B cell (primary cell): ENCODE measurements around the gene PATZ1. TPM values are rescaled to one million over a fixed set of nuclear protein-coding genes. Genes with fewer than 3 reads are reported as not detected.

ENCODE experiments used
- ATAC-seq: fragments of 200-7000 bp; cut with Tn5 transposase; one replicate; pipeline ENCODE4 v1.10.0; 2021; ENCODE audit warnings: low read depth, mild to moderate bottlenecking, moderate number of reproducible peaks, moderate library complexity
- CTCF ChIA-PET: fragments of 350-600 bp; sonication (Branson Sonifier 250); formaldehyde crosslinking; loops from one replicate; lab custom pipeline; 2021; ENCODE audit warnings: antibody characterized with exemption, inconsistent platforms; lab: Charles Lee
- POLR2A ChIA-PET: fragments of 350-600 bp; sonication (Branson Sonifier 250); formaldehyde crosslinking; loops from one replicate; lab custom pipeline; 2021; ENCODE audit warnings: antibody characterized with exemption; lab: Charles Lee
- DNase-seq: peaks from one replicate; pipeline ENCODE4 v3.0.0; 2013
- H2AFZ ChIP-seq: 2 replicates; pipeline ENCODE4 v1.6.1; 2012; ENCODE audit warnings: mild to moderate bottlenecking, low read depth, low read length; ENCODE audit not compliant: insufficient read depth, poor library complexity, severe bottlenecking
- H3K27ac ChIP-seq, 2 donors: 1 replicate in 1 of 2; 2 replicates in 1 of 2; pipeline ENCODE4 v1.5.1; 2012 to 2013; ENCODE audit warnings: low read length in 2 of 2, mild to moderate bottlenecking in 2 of 2, moderate library complexity in 1 of 2
- H3K27me3 ChIP-seq, 4 experiments: fragments of 200-600 bp in 1 of 4; sonication (generic) in 1 of 4; replicated peaks in 1 of 4; 1 replicate in 2 of 4; 2 replicates in 2 of 4; pipeline versions ENCODE4 v1.6.1 to v1.7.0; 2013 to 2016; ENCODE audit warnings: low read length in 3 of 4, mild to moderate bottlenecking in 2 of 4, mixed read lengths in 1 of 4, moderate library complexity in 1 of 4; ENCODE audit not compliant: insufficient read depth in 4 of 4, control insufficient read depth in 3 of 4; ENCODE audit errors: control extremely low read depth in 1 of 4
- H3K36me3 ChIP-seq, 2 experiments: replicated peaks in 1 of 2; 1 replicate in 1 of 2; 2 replicates in 1 of 2; pipeline versions ENCODE4 v1.6.1 to v1.7.1; 2013; ENCODE audit warnings: low read length in 1 of 2; ENCODE audit not compliant: insufficient read depth in 2 of 2, control insufficient read depth in 1 of 2; ENCODE audit errors: control extremely low read depth in 1 of 2, extremely low read depth in 1 of 2
- H3K4me1 ChIP-seq, 2 donors: fragments of 200-600 bp in 1 of 2; sonication (generic) in 1 of 2; 1 replicate in 1 of 2; 2 replicates in 1 of 2; pipeline versions ENCODE4 v1.5.1 to v1.6.1; 2013 to 2017; ENCODE audit warnings: low read length in 2 of 2; ENCODE audit not compliant: control insufficient read depth in 2 of 2, insufficient read depth in 2 of 2
- H3K4me2 ChIP-seq: replicated peaks from 2 replicates; pipeline ENCODE3; 2012; ENCODE audit warnings: mild to moderate bottlenecking, low read depth, low read length; ENCODE audit not compliant: poor library complexity, severe bottlenecking
- H3K4me3 ChIP-seq, 5 experiments: fragments of 200-600 bp in 1 of 5; sonication (generic) in 1 of 5; 1 replicate in 3 of 5; 2 replicates in 2 of 5; pipeline versions ENCODE4 v1.5.1 to v1.7.0; 2011 to 2016; ENCODE audit warnings: low read length in 4 of 5, mild to moderate bottlenecking in 4 of 5, low read depth in 2 of 5, control low read depth in 1 of 5, moderate library complexity in 1 of 5; ENCODE audit not compliant: insufficient read depth in 1 of 5; ENCODE audit errors: control extremely low read depth in 1 of 5, extremely low read depth in 1 of 5
- H3K79me2 ChIP-seq: fragments of 200-600 bp; sonication (generic); one replicate; pipeline ENCODE4 v1.6.0; 2016; ENCODE audit warnings: low read length; ENCODE audit not compliant: control insufficient read depth, insufficient read depth
- H3K9ac ChIP-seq: fragments of 200-600 bp; sonication (generic); 2 replicates; pipeline ENCODE4 v1.6.1; 2017; ENCODE audit warnings: mild to moderate bottlenecking, low read length, moderate library complexity
- H3K9me3 ChIP-seq, 3 donors: one replicate each; pipeline versions ENCODE4 v1.6.1 to v1.7.1; 2013; ENCODE audit warnings: low read length in 2 of 3; ENCODE audit not compliant: control insufficient read depth in 2 of 3, insufficient read depth in 1 of 3; ENCODE audit errors: control extremely low read depth in 1 of 3
- H4K20me1 ChIP-seq: 2 replicates; pipeline ENCODE4 v1.6.0; 2012; ENCODE audit warnings: mild to moderate bottlenecking, low read length; ENCODE audit not compliant: insufficient read depth, control insufficient read depth, poor library complexity, severe bottlenecking
- H3K27ac Mint-ChIP-seq: one replicate; pipeline ENCODE4 v1.8.0; 2021; ENCODE audit warnings: mixed read lengths
- H3K27me3 Mint-ChIP-seq: one replicate; pipeline ENCODE4 v1.8.0; 2021; ENCODE audit warnings: mixed read lengths
- H3K4me1 Mint-ChIP-seq: one replicate; pipeline ENCODE4 v1.8.0; 2021; ENCODE audit warnings: mixed read lengths
- H3K4me3 Mint-ChIP-seq: one replicate; pipeline ENCODE4 v1.8.0; 2021; ENCODE audit warnings: mixed read lengths
- H3K9me3 Mint-ChIP-seq: one replicate; pipeline ENCODE4 v1.8.0; 2022; ENCODE audit warnings: mixed read lengths; ENCODE audit not compliant: insufficient read depth
- EZH2 ChIP-seq: IDR thresholded peaks from 2 replicates; pipeline ENCODE4 v1.6.1; 2012; ENCODE audit warnings: borderline replicate concordance, low read depth, mild to moderate bottlenecking, moderate library complexity, low read length; ENCODE audit not compliant: insufficient read depth, poor library complexity, severe bottlenecking
- WGBS: methylation state at CpG from one replicate; pipeline ENCODE4 v1.1.5; 2013; ENCODE audit warnings: missing lambda C conversion rate; ENCODE audit not compliant: insufficient coverage; 5-methylcytosine and 5-hydroxymethylcytosine counted together
- intact Hi-C: fragments of 100-400 bp; cut with micrococcal nuclease; formaldehyde crosslinking; loops from one replicate; pipeline ENCODE4 v1.10.0; 2022
- polyA plus RNA-seq: library from polyadenylated mRNA; depleted of rRNA; stranded (reverse); fragments of >200 nt; gene quantifications from 2 replicates; pipeline ENCODE4 v1.2.3, GENCODE V29; 2012
- total RNA-seq, 2 donors: library from RNA; stranded (reverse); fragments of 120-200 nt in 1 of 2; gene quantifications; 1 replicate in 1 of 2; 2 replicates in 1 of 2; pipeline versions ENCODE4 v1.2.3 to v1.2.4, GENCODE V29; 2013 to 2022
- TF ChIP-seq, protein P1 (sequence below): fragments of 200-600 bp; IDR thresholded peaks from one replicate; pipeline ENCODE4 v1.8.0; 2022; ENCODE audit warnings: antibody characterized with exemption, mild to moderate bottlenecking

The PATZ1 gene
- total and polyA plus RNA-seq, 2 donors (not counting 1 experiment from before 2014, with no cell fraction given): 35.1 to 47.4 TPM

- Mint-ChIP-seq H3K27ac (peak overlapping the region; percentile 90), H3K27me3 (no peaks in the 10 kb centered on the region), H3K4me3 (peak overlapping the region; percentile 90), H3K9me3 (no peaks in the 10 kb centered on the region), H3K4me1 (peaks cover 42% of the 10 kb centered on the region)
- WGBS: 0% methylated on average over 31 of the region's 40 CpGs
- Histone ChIP-seq H3K27me3 (no peaks in the 10 kb centered on the region), H3K27ac (peak overlapping the region; percentile 49 to 71), H3K36me3 (peaks cover 0 to 23% of the 10 kb centered on the region in 2 experiments), H2AFZ (peak overlapping the region; percentile 89), H3K4me1 (peaks cover 32 to 43% of the 10 kb centered on the region in 2 donors), H3K4me3 (peak overlapping the region; percentile 17 to 88 (median 71)), H3K4me2 (peak overlapping the region; percentile 99), H3K79me2 (peaks cover 38% of the 10 kb centered on the region), H3K9me3 (no peaks in the 10 kb centered on the region), H3K9ac (peak overlapping the region; percentile 87), H4K20me1 (peaks cover 38% of the 10 kb centered on the region)
- DNase-seq (peak; percentile 74), ATAC-seq (peak; percentile 5)
- ChIA-PET CTCF (interaction anchor here (0.6 to 1.6 kb wide), 7 partner anchors 33 to 602 kb away, joined by 3 to 9 read pairs (median 4); partner anchors contain the start of genes DRG1 and PIK3IP1), POLR2A (interaction anchor here (0.5 to 2.2 kb wide), 8 partner anchors 11 to 1128 kb away, joined by 3 to 19 read pairs (median 6); partner anchors contain the start of genes DRG1, FBXO7, MORC2 and PIK3IP1)
- intact Hi-C loops: loop anchor here (1.0 to 10.0 kb wide), 6 partner anchors 53 to 682 kb away; partner anchors contain the start of genes DRG1, DUSP18, SFI1 and YWHAH
- no peak for TF ChIP-seq EZH2
- TF ChIP-seq, protein P1, sequence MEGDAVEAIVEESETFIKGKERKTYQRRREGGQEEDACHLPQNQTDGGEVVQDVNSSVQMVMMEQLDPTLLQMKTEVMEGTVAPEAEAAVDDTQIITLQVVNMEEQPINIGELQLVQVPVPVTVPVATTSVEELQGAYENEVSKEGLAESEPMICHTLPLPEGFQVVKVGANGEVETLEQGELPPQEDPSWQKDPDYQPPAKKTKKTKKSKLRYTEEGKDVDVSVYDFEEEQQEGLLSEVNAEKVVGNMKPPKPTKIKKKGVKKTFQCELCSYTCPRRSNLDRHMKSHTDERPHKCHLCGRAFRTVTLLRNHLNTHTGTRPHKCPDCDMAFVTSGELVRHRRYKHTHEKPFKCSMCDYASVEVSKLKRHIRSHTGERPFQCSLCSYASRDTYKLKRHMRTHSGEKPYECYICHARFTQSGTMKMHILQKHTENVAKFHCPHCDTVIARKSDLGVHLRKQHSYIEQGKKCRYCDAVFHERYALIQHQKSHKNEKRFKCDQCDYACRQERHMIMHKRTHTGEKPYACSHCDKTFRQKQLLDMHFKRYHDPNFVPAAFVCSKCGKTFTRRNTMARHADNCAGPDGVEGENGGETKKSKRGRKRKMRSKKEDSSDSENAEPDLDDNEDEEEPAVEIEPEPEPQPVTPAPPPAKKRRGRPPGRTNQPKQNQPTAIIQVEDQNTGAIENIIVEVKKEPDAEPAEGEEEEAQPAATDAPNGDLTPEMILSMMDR: no peak
Observed at GRCh38 chr22:31346733-31347250, 646 bp upstream of the PATZ1 start.
